Lower lobe of right lung (tissue), 2 donors: ENCODE data around the gene MEIS1. TPM values are rescaled to one million over a fixed set of nuclear protein-coding genes. Genes with fewer than 3 reads are reported as not detected.
"Not testable (repeated sequence)": the region's sequence is repeated elsewhere in the genome, so short reads cannot be mapped to it uniquely, and the experiment has no call there.

Experiments used
- ATAC-seq, 2 donors: fragments of 200-7000 bp; cut with Tn5 transposase; one replicate each; pipeline ENCODE4 v1.9.1; 2020 to 2022; ENCODE audit warnings: mild to moderate bottlenecking in 2 of 2, moderate library complexity in 2 of 2
- DNase-seq: peaks from one replicate; pipeline ENCODE4 v3.0.0-alpha.2; 2020
- H3K27ac ChIP-seq: fragments of 200-600 bp; one replicate; pipeline ENCODE4 v1.8.0; 2022
- H3K27me3 ChIP-seq: fragments of 200-600 bp; one replicate; pipeline ENCODE4 v1.8.0; 2022; ENCODE audit warnings: low read depth
- H3K36me3 ChIP-seq: fragments of 200-600 bp; one replicate; pipeline ENCODE4 v1.8.0; 2022; ENCODE audit warnings: mild to moderate bottlenecking
- H3K4me1 ChIP-seq: fragments of 200-600 bp; one replicate; pipeline ENCODE4 v1.8.0; 2022
- H3K4me3 ChIP-seq: fragments of 200-600 bp; one replicate; pipeline ENCODE4 v1.8.0; 2022; ENCODE audit warnings: mild to moderate bottlenecking
- H3K9me3 ChIP-seq: fragments of 200-600 bp; one replicate; pipeline ENCODE4 v1.8.0; 2022
- CTCF ChIP-seq: fragments of 200-600 bp; IDR thresholded peaks from one replicate; pipeline ENCODE4 v1.8.0; 2022; ENCODE audit warnings: antibody characterized with exemption, mild to moderate bottlenecking
- intact Hi-C: fragments of 100-400 bp; cut with DNase I; formaldehyde crosslinking; loops from one replicate; pipeline ENCODE4 v1.11.0; 2022
- total RNA-seq: library from RNA; stranded (reverse); fragmentation: NEBNext Ultra II Directional; extraction: Animal tissue kit (Norgen Biotek cat#: 25700); gene quantifications from one replicate; pipeline ENCODE4 v1.2.1, GENCODE V29; 2021
- donor health status: DM: no; HTN: yes; CAD: no; lungs with severe emphysema.

The MEIS1 gene
- total RNA-seq, 1 donor from 2014 or later, result 54.7 TPM

- Histone ChIP-seq H3K4me3 (no peak overlapping the region), H3K4me1 (peaks cover 40% of the 10 kb centered on the region), H3K9me3 (no peaks in the 10 kb centered on the region), H3K36me3 (peaks cover 13% of the 10 kb centered on the region), H3K27ac (no peak overlapping the region), H3K27me3 (no peaks in the 10 kb centered on the region)
- DNase-seq, result no peak
- intact Hi-C loops, result no loop called here
- ATAC-seq, result no peak
- TF ChIP-seq CTCF, result no peak
Measured at GRCh38 chr2:66478731-66479316, 43.9 kb downstream of the MEIS1 start.

GRCh38 chr2:66481100-66481549 is 46.2 kb downstream of the MEIS1 start:
- Histone ChIP-seq H3K27ac (no peak overlapping the region), H3K4me1 (peaks cover 40% of the 10 kb centered on the region), H3K27me3 (no peaks in the 10 kb centered on the region), H3K4me3 (no peak overlapping the region), H3K9me3 (no peaks in the 10 kb centered on the region), H3K36me3 (no peaks in the 10 kb centered on the region)
- ATAC-seq, result peak in 1 of 2 donors; percentile 35
- DNase-seq, result no peak
- TF ChIP-seq CTCF, result no peak
- intact Hi-C loops, result no loop called here

- intact Hi-C loops, ATAC-seq, H3K27ac ChIP-seq, H3K27me3 ChIP-seq, DNase-seq, H3K36me3 ChIP-seq, H3K4me3 ChIP-seq, H3K9me3 ChIP-seq: not testable (repeated sequence)
- H3K4me1 ChIP-seq, result peaks cover 37% of the 10 kb centered on the region
Measured at GRCh38 chr2:66485252-66485651, 50.3 kb downstream of the MEIS1 start.

GRCh38 chr2:66488946-66489345 is 54.0 kb downstream of the MEIS1 start:
- DNase-seq (no peak), ATAC-seq (no peak)
- Histone ChIP-seq H3K27me3 (no peaks in the 10 kb centered on the region), H3K27ac (no peak overlapping the region), H3K4me1 (peaks cover 43% of the 10 kb centered on the region), H3K4me3 (no peak overlapping the region), H3K9me3 (no peaks in the 10 kb centered on the region), H3K36me3 (no peaks in the 10 kb centered on the region)
- no peak for TF ChIP-seq CTCF
- intact Hi-C loops, result no loop called here

GRCh38 chr2:66489436-66489835 is 54.5 kb downstream of the MEIS1 start:
- no peak for ATAC-seq
- H3K36me3 ChIP-seq, result no peaks in the 10 kb centered on the region
- H3K4me1 ChIP-seq, result peaks cover 48% of the 10 kb centered on the region
- H3K27me3 ChIP-seq, result no peaks in the 10 kb centered on the region
- DNase-seq, result no peak
- no peak overlapping the region for H3K27ac ChIP-seq
- TF ChIP-seq CTCF, result no peak
- H3K4me3 ChIP-seq, result no peak overlapping the region
- intact Hi-C loops, result no loop called here
- no peaks in the 10 kb centered on the region for H3K9me3 ChIP-seq

- DNase-seq, result no peak
- TF ChIP-seq CTCF, result no peak
- Histone ChIP-seq H3K9me3 (no peaks in the 10 kb centered on the region), H3K27me3 (no peaks in the 10 kb centered on the region), H3K27ac (peak overlapping the region; percentile 22), H3K4me1 (peaks cover 60% of the 10 kb centered on the region), H3K36me3 (no peaks in the 10 kb centered on the region), H3K4me3 (no peak overlapping the region)
- intact Hi-C loops, result no loop called here
- no peak for ATAC-seq
Measured at GRCh38 chr2:66490588-66491001, 55.7 kb downstream of the MEIS1 start.
